MCF 10A (cell line): ENCODE measurements around the gene MYO5A. TPM values are rescaled to one million over a fixed set of nuclear protein-coding genes. Genes with fewer than 3 reads are reported as not detected.

Experiments used
- BruUV-seq: library from RNA; stranded (reverse); fragments of 400-500 nt; replicated peaks from 2 replicates; lab custom pipeline; 2021; lab: Mats Ljungman, UMichigan
- CTCF ChIA-PET: fragments of 300-600 bp; sonication (Branson Sonifier 250); formaldehyde crosslinking; extraction: SDS; loops from one replicate; lab custom pipeline; 2021; ENCODE audit warnings: antibody characterized with exemption, inconsistent platforms; lab: Yijun Ruan, JAX
- POLR2A ChIA-PET: fragments of 300-600, 350-650 bp; sonication (Branson Sonifier 250); formaldehyde crosslinking; extraction: SDS; loops from one replicate; lab custom pipeline; 2020; ENCODE audit warnings: antibody characterized with exemption, inconsistent platforms; lab: Yijun Ruan, JAX
- DNase-seq: peaks from one replicate; pipeline ENCODE4 v3.0.0-alpha.2; 2018; ENCODE audit not compliant: unreplicated experiment
- H3K27ac Mint-ChIP-seq: one replicate; pipeline ENCODE4 v1.8.0; 2022; ENCODE audit warnings: mild to moderate bottlenecking, low read depth, mixed read lengths; ENCODE audit not compliant: unreplicated experiment
- H3K27me3 Mint-ChIP-seq: one replicate; pipeline ENCODE4 v1.8.0; 2022; ENCODE audit warnings: mixed read lengths; ENCODE audit not compliant: insufficient read depth, unreplicated experiment
- H3K36me3 Mint-ChIP-seq: one replicate; pipeline ENCODE4 v1.8.0; 2022; ENCODE audit warnings: mild to moderate bottlenecking, moderate library complexity, mixed read lengths; ENCODE audit not compliant: insufficient read depth, unreplicated experiment
- H3K4me1 Mint-ChIP-seq: one replicate; pipeline ENCODE4 v1.8.0; 2022; ENCODE audit warnings: mixed read lengths; ENCODE audit not compliant: insufficient read depth, unreplicated experiment
- H3K4me3 Mint-ChIP-seq: one replicate; pipeline ENCODE4 v1.8.0; 2022; ENCODE audit warnings: mild to moderate bottlenecking, moderate library complexity, mixed read lengths; ENCODE audit not compliant: unreplicated experiment
- H3K9me3 Mint-ChIP-seq: one replicate; pipeline ENCODE4 v1.8.0; 2022; ENCODE audit warnings: mixed read lengths; ENCODE audit not compliant: unreplicated experiment
- intact Hi-C: fragments of 100-400 bp; cut with micrococcal nuclease; formaldehyde crosslinking; loops from 2 replicates; pipeline ENCODE4 v1.14.1; 2022
- total RNA-seq: library from RNA; stranded (reverse); gene quantifications from 2 replicates; pipeline ENCODE4 v1.2.3, GENCODE V29; 2022
- TF ChIP-seq, protein P1 (sequence below): fragments of 200-600 bp; IDR thresholded peaks from one replicate; pipeline ENCODE4 v1.8.0; 2022; ENCODE audit warnings: antibody characterized with exemption, mild to moderate bottlenecking; ENCODE audit not compliant: unreplicated experiment

MYO5A gene
- total RNA-seq, 1 experiment from 2014 or later: 28.9 TPM

DNA sequence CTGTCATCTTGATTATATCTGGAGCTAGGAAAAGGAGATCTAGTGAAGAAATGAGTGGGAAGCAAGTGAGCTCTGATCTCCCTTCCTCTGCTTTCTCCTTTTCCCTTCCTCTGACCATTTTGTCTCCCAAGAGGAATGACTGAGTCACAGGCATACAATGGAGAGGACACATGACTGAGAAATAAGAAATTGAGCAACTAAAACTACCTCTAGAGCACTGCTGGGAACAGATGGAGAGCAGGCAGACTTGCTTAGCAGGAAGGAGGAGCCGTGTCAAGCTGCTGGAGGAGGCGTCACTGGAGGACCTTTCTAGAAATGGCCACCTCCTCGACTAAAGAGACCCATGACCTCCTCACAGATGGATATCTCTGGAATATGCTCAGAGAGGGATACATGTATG lies 166.2 kb downstream of the MYO5A start:
- no peaks in the 10 kb centered on the region for H3K27me3 Mint-ChIP-seq
- TF ChIP-seq, protein P1, sequence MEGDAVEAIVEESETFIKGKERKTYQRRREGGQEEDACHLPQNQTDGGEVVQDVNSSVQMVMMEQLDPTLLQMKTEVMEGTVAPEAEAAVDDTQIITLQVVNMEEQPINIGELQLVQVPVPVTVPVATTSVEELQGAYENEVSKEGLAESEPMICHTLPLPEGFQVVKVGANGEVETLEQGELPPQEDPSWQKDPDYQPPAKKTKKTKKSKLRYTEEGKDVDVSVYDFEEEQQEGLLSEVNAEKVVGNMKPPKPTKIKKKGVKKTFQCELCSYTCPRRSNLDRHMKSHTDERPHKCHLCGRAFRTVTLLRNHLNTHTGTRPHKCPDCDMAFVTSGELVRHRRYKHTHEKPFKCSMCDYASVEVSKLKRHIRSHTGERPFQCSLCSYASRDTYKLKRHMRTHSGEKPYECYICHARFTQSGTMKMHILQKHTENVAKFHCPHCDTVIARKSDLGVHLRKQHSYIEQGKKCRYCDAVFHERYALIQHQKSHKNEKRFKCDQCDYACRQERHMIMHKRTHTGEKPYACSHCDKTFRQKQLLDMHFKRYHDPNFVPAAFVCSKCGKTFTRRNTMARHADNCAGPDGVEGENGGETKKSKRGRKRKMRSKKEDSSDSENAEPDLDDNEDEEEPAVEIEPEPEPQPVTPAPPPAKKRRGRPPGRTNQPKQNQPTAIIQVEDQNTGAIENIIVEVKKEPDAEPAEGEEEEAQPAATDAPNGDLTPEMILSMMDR: no peak
- intact Hi-C loops: no loop called here
- no peak overlapping the region for H3K4me3 Mint-ChIP-seq
- ChIA-PET CTCF (interaction anchor here (0.6 to 1.1 kb wide), 4 partner anchors 12 to 1314 kb away, joined by 3 read pairs; no protein-coding TSS in a partner anchor), POLR2A (no interaction called here)
- no peaks in the 10 kb centered on the region for H3K4me1 Mint-ChIP-seq
- H3K27ac Mint-ChIP-seq: no peak overlapping the region
- no TSS peak for BruUV-seq
- H3K9me3 Mint-ChIP-seq: no peaks in the 10 kb centered on the region
- peak; percentile 49 for DNase-seq
- H3K36me3 Mint-ChIP-seq: peaks cover 35% of the 10 kb centered on the region

DNA sequence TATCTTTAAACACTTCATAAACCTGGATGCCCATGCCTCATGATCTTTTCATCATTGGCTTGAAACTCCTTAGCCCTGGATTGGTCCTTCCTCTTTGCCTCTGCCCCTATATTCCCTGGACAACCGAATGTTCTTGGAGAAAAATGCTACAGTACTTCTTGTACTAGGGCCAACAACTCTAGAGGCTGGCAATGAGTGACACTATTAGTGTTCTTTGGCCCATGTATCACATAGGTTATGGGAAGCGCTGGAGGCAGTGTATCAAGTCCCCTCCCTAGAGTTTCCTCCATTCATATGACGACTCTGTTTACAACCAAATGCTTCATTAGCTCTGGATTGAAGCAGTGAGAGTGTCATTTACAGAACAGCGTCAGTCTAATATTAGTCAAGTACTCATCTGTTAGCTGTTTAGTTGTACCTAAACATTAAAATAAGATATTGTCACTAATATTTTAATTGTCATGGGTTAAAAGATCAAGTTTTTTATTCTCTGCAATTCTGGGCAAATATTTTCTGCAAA lies 166.6 kb downstream of the MYO5A start:
- Mint-ChIP-seq H3K9me3 (no peaks in the 10 kb centered on the region), H3K4me3 (no peak overlapping the region), H3K27me3 (no peaks in the 10 kb centered on the region), H3K36me3 (peaks cover 31% of the 10 kb centered on the region), H3K27ac (no peak overlapping the region), H3K4me1 (no peaks in the 10 kb centered on the region)
- POLR2A ChIA-PET: no interaction called here
- BruUV-seq: no TSS peak
- no peak for DNase-seq
- TF ChIP-seq, protein P1: no peak
- CTCF ChIA-PET: interaction anchor here (1.0 to 1.1 kb wide), 2 partner anchors 11 to 22 kb away, joined by 3 read pairs; no protein-coding TSS in a partner anchor
- intact Hi-C loops: no loop called here

DNA sequence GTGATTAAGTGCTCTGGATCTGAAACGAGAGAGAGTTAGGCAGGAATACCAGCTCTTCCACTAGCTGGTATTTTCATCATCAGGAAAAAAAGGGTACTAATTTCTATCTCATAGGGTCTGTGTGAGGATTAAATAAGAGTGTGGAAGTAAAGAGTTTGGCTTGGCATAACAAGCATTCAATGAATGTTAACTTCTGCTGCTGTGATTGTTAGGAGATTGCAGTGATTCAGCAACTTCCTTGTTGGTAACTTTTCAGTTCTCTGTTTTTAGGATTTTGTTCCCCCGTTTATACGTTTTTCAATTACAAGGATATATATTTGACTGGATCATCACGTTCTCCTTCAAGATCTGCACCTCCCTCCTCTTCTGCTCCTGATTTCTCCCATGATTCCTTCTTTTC lies 167.2 kb downstream of the MYO5A start:
- H3K4me3 Mint-ChIP-seq: no peak overlapping the region

More for the DNA sequence above, 167.2 kb downstream of the MYO5A start:
- Mint-ChIP-seq H3K27me3 (no peaks in the 10 kb centered on the region), H3K9me3 (no peaks in the 10 kb centered on the region), H3K4me1 (no peaks in the 10 kb centered on the region), H3K36me3 (peaks cover 29% of the 10 kb centered on the region), H3K27ac (no peak overlapping the region)
- CTCF ChIA-PET: no interaction called here
- intact Hi-C loops: no loop called here
- TF ChIP-seq, protein P1: no peak
- DNase-seq: no peak
- POLR2A ChIA-PET: no interaction called here
- BruUV-seq: no TSS peak
